ENCODE measurements around the gene TTC33. TPM values are rescaled to one million over a fixed set of nuclear protein-coding genes. Genes with fewer than 3 reads are reported as not detected.

TTC33 gene
- total RNA-seq, 3 donors from 2014 or later (not counting 1 experiment from before 2014, with no cell fraction given): 7.3 to 11.4 (median 10.0) TPM

DNA sequence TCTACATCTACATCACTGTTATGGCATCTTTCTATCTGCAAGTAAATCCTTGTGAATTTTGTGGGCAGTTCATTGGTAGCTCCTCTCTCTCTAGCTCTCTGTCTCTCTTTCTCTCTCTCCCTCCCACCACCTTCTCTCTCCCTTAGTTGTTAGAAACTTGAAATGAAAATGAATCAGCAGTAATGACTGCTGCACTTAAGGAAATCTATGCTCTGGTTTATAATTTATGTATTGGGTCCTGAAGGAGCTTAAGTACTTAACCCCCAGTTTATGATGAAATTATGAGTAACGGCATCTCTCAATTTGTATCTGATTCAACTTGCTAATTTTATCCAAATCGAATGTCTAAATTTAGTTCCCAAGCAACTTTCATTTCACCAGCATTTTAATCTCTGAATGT lies 128.1 kb downstream of the TTC33 start:
- Mint-ChIP-seq H3K4me3 (no peak overlapping the region), H3K9me3 (no peaks in the 10 kb centered on the region), H3K27me3 (ENCODE audit: low read depth in 2 of 2) (peaks cover 0 to 3% of the 10 kb centered on the region in 2 donors), H3K36me3 (no peaks in the 10 kb centered on the region), H3K4me1 (peaks cover 13 to 17% of the 10 kb centered on the region in 2 donors), H3K27ac (no peak overlapping the region)
- intact Hi-C loops (cut with micrococcal nuclease): no loop called here
- H3K27ac ChIP-seq (ENCODE audit: low read length): no peak overlapping the region
- H3K9me3 ChIP-seq (ENCODE audit: control insufficient read depth, insufficient read depth, low read length): no peaks in the 10 kb centered on the region
- H3K36me3 ChIP-seq (ENCODE audit: control insufficient read depth, insufficient read depth, low read length): no peaks in the 10 kb centered on the region
- H3K4me1 ChIP-seq (ENCODE audit: control insufficient read depth, insufficient read depth, low read length): peaks cover 4% of the 10 kb centered on the region
- H3K4me3 ChIP-seq (ENCODE audit: low read length): no peak overlapping the region
- no CpG with 5 or more reads among the region's 2 CpGs for WGBS (ENCODE audit: insufficient coverage)
- TF ChIP-seq, protein P1, sequence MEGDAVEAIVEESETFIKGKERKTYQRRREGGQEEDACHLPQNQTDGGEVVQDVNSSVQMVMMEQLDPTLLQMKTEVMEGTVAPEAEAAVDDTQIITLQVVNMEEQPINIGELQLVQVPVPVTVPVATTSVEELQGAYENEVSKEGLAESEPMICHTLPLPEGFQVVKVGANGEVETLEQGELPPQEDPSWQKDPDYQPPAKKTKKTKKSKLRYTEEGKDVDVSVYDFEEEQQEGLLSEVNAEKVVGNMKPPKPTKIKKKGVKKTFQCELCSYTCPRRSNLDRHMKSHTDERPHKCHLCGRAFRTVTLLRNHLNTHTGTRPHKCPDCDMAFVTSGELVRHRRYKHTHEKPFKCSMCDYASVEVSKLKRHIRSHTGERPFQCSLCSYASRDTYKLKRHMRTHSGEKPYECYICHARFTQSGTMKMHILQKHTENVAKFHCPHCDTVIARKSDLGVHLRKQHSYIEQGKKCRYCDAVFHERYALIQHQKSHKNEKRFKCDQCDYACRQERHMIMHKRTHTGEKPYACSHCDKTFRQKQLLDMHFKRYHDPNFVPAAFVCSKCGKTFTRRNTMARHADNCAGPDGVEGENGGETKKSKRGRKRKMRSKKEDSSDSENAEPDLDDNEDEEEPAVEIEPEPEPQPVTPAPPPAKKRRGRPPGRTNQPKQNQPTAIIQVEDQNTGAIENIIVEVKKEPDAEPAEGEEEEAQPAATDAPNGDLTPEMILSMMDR (IDR thresholded peaks at IDR 0.05): no peak
- H3K27me3 ChIP-seq (ENCODE audit: control insufficient read depth, insufficient read depth, low read length): peaks cover 3% of the 10 kb centered on the region
- DNase-seq (no peak), ATAC-seq (no peak)

GRCh38 chr5:40626801-40627200 lies 129.0 kb downstream of the TTC33 start:
- Mint-ChIP-seq H3K4me3 (no peak overlapping the region), H3K27me3 (ENCODE audit: low read depth in 2 of 2) (peaks cover 0 to 3% of the 10 kb centered on the region in 2 donors), H3K27ac (no peak overlapping the region), H3K36me3 (no peaks in the 10 kb centered on the region), H3K4me1 (peaks cover 13 to 17% of the 10 kb centered on the region in 2 donors), H3K9me3 (no peaks in the 10 kb centered on the region)
- no peak for ATAC-seq
- no peak overlapping the region for H3K27ac ChIP-seq (ENCODE audit: low read length)
- intact Hi-C loops (cut with micrococcal nuclease): no loop called here
- H3K4me1 ChIP-seq (ENCODE audit: control insufficient read depth, insufficient read depth, low read length): peaks cover 4% of the 10 kb centered on the region
- no peaks in the 10 kb centered on the region for H3K36me3 ChIP-seq (ENCODE audit: control insufficient read depth, insufficient read depth, low read length)
- TF ChIP-seq, protein P1 (IDR thresholded peaks at IDR 0.05): no peak
- no peak for DNase-seq
- H3K4me3 ChIP-seq (ENCODE audit: low read length): no peak overlapping the region
- H3K9me3 ChIP-seq (ENCODE audit: control insufficient read depth, insufficient read depth, low read length): no peaks in the 10 kb centered on the region
- peaks cover 3% of the 10 kb centered on the region for H3K27me3 ChIP-seq (ENCODE audit: control insufficient read depth, insufficient read depth, low read length)
- WGBS (ENCODE audit: insufficient coverage): 88% methylated on average over 1 of the region's 2 CpGs

- Mint-ChIP-seq H3K36me3 (no peaks in the 10 kb centered on the region), H3K27me3 (ENCODE audit: low read depth in 2 of 2) (peaks cover 0 to 5% of the 10 kb centered on the region in 2 donors), H3K4me1 (peaks cover 11 to 13% of the 10 kb centered on the region in 2 donors), H3K27ac (no peak overlapping the region), H3K9me3 (no peaks in the 10 kb centered on the region), H3K4me3 (no peak overlapping the region)
- no peak overlapping the region for H3K4me3 ChIP-seq (ENCODE audit: low read length)
- intact Hi-C loops (cut with micrococcal nuclease): no loop called here
- WGBS (ENCODE audit: insufficient coverage): 87% methylated on average over 1 of the region's 2 CpGs
- TF ChIP-seq, protein P1 (IDR thresholded peaks at IDR 0.05): no peak
- no peaks in the 10 kb centered on the region for H3K9me3 ChIP-seq (ENCODE audit: control insufficient read depth, insufficient read depth, low read length)
- ATAC-seq (peak; percentile 52 to 70 (median 66)), DNase-seq (peak in 1 of 2 donors; percentile 73)
- H3K27ac ChIP-seq (ENCODE audit: low read length): no peak overlapping the region
- no peaks in the 10 kb centered on the region for H3K36me3 ChIP-seq (ENCODE audit: control insufficient read depth, insufficient read depth, low read length)
- no peaks in the 10 kb centered on the region for H3K27me3 ChIP-seq (ENCODE audit: control insufficient read depth, insufficient read depth, low read length)
- H3K4me1 ChIP-seq (ENCODE audit: control insufficient read depth, insufficient read depth, low read length): peaks cover 4% of the 10 kb centered on the region
Observed at GRCh38 chr5:40623480-40624420, 132.0 kb downstream of the TTC33 start.
